Retinal pigment epithelial cell (primary cell): Measurements from ENCODE around the gene EYS.

Experiments
- DNase-seq: peaks from one replicate; pipeline ENCODE4 v3.0.0-alpha.2; 2010; ENCODE audit warnings: low read depth
- H3K4me3 ChIP-seq: 2 replicates; pipeline ENCODE4 v1.5.1; 2011; ENCODE audit warnings: mild to moderate bottlenecking, low read length, control low read depth, moderate library complexity
- CTCF ChIP-seq: conservative IDR thresholded peaks from 2 replicates; pipeline ENCODE4 v1.5.1; 2011; ENCODE audit warnings: low read depth, low read length, control low read depth, inconsistent platforms

Gene EYS

DNA sequence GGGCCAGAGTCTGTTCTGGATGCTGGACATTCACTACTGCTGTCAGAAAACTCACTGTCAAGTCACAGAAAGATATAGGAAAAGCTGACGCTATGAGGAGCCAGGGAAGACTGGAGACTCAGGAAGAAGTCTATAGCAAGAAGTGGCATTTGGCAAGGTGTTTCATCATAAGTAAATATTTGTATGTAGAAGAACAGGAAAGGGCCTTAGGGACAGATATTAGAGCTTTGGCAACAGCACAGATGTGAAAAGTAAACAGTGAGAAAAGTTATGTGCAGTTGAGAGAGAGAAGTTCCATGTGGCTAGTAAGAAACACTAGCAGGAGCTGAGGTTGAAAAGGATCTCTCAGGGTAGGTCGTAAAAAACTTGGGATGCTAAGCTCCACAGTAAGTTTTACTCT is 1202.5 kb downstream of the EYS start:
- no peak for TF ChIP-seq CTCF
- H3K4me3 ChIP-seq, result no peak overlapping the region
- DNase-seq, result no peak

DNA sequence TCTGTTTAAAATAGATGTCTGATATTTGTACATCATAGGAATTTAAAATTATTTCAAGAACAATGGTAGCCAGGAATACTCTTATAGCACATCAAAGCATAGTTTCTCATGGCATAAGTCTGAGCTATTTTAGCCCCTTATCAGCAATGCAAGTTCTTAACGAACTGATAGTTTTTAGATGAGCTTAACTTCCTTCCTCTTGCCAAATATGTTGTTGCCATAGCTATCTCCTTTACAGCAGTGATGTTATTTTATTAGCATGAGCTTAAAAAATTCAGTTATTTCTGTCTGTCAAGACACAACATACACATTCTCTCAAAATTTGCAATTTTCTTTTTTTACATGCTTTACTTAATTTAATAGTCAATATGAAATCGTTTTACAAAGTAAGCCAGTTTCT is 1204.2 kb downstream of the EYS start:
- no peak overlapping the region for H3K4me3 ChIP-seq
- no peak for TF ChIP-seq CTCF
- DNase-seq, result peak; percentile 20

GRCh38 chr6:64497634-64498033 is 1209.4 kb downstream of the EYS start:
- H3K4me3 ChIP-seq, result no peak overlapping the region
- no peak for DNase-seq
- TF ChIP-seq CTCF, result no peak

DNA sequence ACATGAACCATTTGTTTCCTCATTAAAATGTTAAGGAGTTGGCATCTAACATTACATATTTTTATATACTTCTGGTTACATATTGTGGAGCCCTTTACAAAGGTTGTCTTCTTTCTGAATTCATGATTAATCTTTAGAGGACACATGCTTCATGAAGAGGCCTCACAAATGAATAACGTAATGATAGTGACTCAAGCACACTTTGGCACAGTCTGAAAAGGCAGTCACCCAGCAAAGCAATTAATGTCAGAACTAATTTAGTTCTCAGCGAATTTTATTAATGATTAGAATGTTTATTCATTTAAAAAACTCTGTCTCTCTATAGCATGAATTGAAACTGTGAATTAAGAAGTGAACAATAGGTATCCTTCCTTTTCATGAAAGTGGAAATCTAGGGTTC is 1217.3 kb downstream of the EYS start:
- no peak for DNase-seq
- H3K4me3 ChIP-seq, result no peak overlapping the region
- TF ChIP-seq CTCF, result no peak

- no peak for TF ChIP-seq CTCF
- no peak for DNase-seq
- no peak overlapping the region for H3K4me3 ChIP-seq
Observed at GRCh38 chr6:64486578-64487351, 1220.3 kb downstream of the EYS start.

GRCh38 chr6:64483956-64484499 is 1223.0 kb downstream of the EYS start:
- no peak for DNase-seq
- H3K4me3 ChIP-seq, result no peak overlapping the region
- TF ChIP-seq CTCF, result no peak

GRCh38 chr6:64482631-64483030 is 1224.4 kb downstream of the EYS start:
- no peak for DNase-seq
- TF ChIP-seq CTCF, result no peak

More at GRCh38 chr6:64482631-64483030, 1224.4 kb downstream of the EYS start:
- no peak overlapping the region for H3K4me3 ChIP-seq
